Adrenal gland (tissue), 12 donors: ENCODE data around the gene FOXE3. TPM values are rescaled to one million over a fixed set of nuclear protein-coding genes. Genes with fewer than 3 reads are reported as not detected.
A peak's percentile ranks its signal among the peaks of the same experiment; 100 is the strongest.
"Not testable (repeated sequence)": the region's sequence is repeated elsewhere in the genome, so short reads cannot be mapped to it uniquely, and the experiment has no call there.

Experiments
- DNase-seq, 7 donors: peaks; one replicate each; pipeline ENCODE4 v3.0.0-alpha.2; 2019 to 2020
- H3K27ac ChIP-seq, 5 donors: fragments of 200-600 bp; sonication (generic) in 4 of 5; 1 replicate in 3 of 5; 2 replicates in 2 of 5; pipeline versions ENCODE4 v1.5.1 to v1.8.0; 2016 to 2020; ENCODE audit warnings: mild to moderate bottlenecking in 1 of 5
- H3K27me3 ChIP-seq: fragments of 200-600 bp; 2 replicates; pipeline ENCODE4 v1.8.0; 2021
- H3K36me3 ChIP-seq, 2 donors: fragments of 200-600 bp; replicated peaks in 1 of 2; 1 replicate in 1 of 2; 2 replicates in 1 of 2; pipeline versions ENCODE4 v1.5.1 to v1.8.0; 2018 to 2022
- H3K4me1 ChIP-seq, 2 donors: fragments of 200-600 bp; replicated peaks in 1 of 2; 1 replicate in 1 of 2; 2 replicates in 1 of 2; pipeline versions ENCODE4 v1.5.1 to v1.8.0; 2018 to 2021
- H3K4me3 ChIP-seq, 4 donors: fragments of 200-600 bp; sonication (generic) in 3 of 4; one replicate each; pipeline ENCODE4 v1.5.1; 2016 to 2018
- H3K9me3 ChIP-seq, 3 donors: fragments of 200-600 bp; sonication (generic) in 1 of 3; replicated peaks in 1 of 3; 1 replicate in 2 of 3; 2 replicates in 1 of 3; pipeline versions ENCODE4 v1.5.1 to v1.8.0; 2016 to 2021
- POLR2A ChIP-seq, 2 donors: fragments of 450-650 bp; IDR thresholded peaks; one replicate each; pipeline ENCODE4 v1.6.1; 2017; ENCODE audit warnings: antibody characterized with exemption in 2 of 2, mild to moderate bottlenecking in 2 of 2, moderate library complexity in 1 of 2
- WGBS, 4 donors: extraction: QIAGEN DNeasy Blood & Tissue Kit in 2 of 4; methylation state at CpG; one replicate each; pipeline versions ENCODE4 v1.1.5 to v1.1.7; 2013 to 2017; 5-methylcytosine and 5-hydroxymethylcytosine counted together
- intact Hi-C, 2 donors: fragments of 100-400 bp; cut with DNase I; formaldehyde crosslinking; loops; one replicate each; pipeline versions ENCODE4 v1.14.1 to v1.15.0; 2022 to 2023
- polyA plus RNA-seq, 3 donors: library from polyadenylated mRNA; stranded (reverse); fragments of 200-250 nt in 2 of 3; fragments of 350-450 nt in 1 of 3; fragmentation: Illumina TruSeq in 1 of 3; extraction: RNeasy Lipid Tissue Mini Kit (QIAGEN cat#74804) in 1 of 3; gene quantifications; one replicate each; pipeline ENCODE4 v1.2.3, GENCODE V29; 2013 to 2014
- total RNA-seq, 9 donors: library from RNA; depleted of rRNA in 4 of 9; stranded (reverse); fragments of >200 nt in 4 of 9; fragments of 120-200 nt in 1 of 9; fragmentation: NEBNext Ultra II Directional in 1 of 9; extraction: Animal tissue kit (Norgen Biotek cat#: 25700) in 1 of 9; gene quantifications; one replicate each; pipeline versions ENCODE4 v1.1.0 to v1.2.4, GENCODE V29; 2013 to 2023
- TF ChIP-seq, protein P1 (sequence below), 6 experiments: fragments of 450-650 bp in 4 of 6; fragments of 200-600 bp in 2 of 6; sonication (generic) in 1 of 6; IDR thresholded peaks; 1 replicate in 5 of 6; 2 replicates in 1 of 6; pipeline versions ENCODE4 v1.5.1 to v1.8.0; 2016 to 2021; ENCODE audit warnings: antibody characterized with exemption in 6 of 6, mild to moderate bottlenecking in 2 of 6, moderate library complexity in 1 of 6
- donor health status: healthy with polysubstance abuse.
- donor health status: Bipolar disorder and iron deficiency.
- donor health status: DM: yes; HTN: yes; CAD: no.
- donor health status: DM: no; HTN: no; CAD: no.
- donor health status: DM: no; HTN: no; CAD: no.
- donor health status: DM: yes; HTN: yes; CAD: no.

The FOXE3 gene
- total and polyA plus RNA-seq, 12 donors: 0.07 TPM; not detected in 11

DNA sequence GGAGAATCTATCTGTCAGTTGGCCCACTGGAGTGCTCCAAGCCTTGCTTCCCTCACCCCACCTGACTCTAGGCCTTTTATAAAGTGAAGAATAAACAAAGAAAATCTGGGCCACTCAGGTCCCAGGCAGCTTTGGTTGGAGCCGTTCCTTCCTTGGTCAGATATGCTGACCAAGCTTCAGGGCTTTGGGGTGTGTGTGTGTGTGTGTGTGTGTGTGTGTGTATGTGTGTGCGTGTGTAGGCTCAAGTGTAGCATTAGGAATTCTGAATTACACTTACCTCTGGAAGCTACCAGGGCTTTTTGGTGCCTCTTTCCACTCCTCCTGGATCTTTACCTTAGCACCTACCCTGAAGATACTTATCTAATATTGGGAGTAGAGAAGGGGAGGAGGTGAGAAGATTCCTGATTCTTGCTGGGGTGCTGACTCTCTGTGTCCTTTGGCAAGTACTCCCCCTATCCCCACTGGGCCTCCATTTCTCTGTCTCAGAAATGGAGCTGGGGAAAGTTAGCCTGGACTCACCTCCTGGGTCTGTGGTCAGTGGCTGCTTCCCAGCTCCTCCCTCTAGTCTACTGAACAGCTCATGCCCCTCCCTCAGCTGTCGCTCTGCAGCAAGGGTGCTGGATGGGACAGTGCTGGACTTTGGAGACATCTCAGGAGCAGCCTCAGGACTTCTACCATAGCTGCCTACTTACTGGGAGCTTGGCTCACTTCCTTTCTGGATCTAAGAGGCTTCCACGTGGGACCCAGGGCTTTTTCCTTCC lies 32.6 kb downstream of the FOXE3 start:
- H3K4me3 ChIP-seq: no peak overlapping the region
- no peaks in the 10 kb centered on the region for H3K36me3 ChIP-seq
- WGBS, 4 donors: 31 to 39% (median 35%) methylated on average over 4 of the region's 4 CpGs
- H3K27me3 ChIP-seq: peaks cover 59% of the 10 kb centered on the region
- TF ChIP-seq, protein P1, sequence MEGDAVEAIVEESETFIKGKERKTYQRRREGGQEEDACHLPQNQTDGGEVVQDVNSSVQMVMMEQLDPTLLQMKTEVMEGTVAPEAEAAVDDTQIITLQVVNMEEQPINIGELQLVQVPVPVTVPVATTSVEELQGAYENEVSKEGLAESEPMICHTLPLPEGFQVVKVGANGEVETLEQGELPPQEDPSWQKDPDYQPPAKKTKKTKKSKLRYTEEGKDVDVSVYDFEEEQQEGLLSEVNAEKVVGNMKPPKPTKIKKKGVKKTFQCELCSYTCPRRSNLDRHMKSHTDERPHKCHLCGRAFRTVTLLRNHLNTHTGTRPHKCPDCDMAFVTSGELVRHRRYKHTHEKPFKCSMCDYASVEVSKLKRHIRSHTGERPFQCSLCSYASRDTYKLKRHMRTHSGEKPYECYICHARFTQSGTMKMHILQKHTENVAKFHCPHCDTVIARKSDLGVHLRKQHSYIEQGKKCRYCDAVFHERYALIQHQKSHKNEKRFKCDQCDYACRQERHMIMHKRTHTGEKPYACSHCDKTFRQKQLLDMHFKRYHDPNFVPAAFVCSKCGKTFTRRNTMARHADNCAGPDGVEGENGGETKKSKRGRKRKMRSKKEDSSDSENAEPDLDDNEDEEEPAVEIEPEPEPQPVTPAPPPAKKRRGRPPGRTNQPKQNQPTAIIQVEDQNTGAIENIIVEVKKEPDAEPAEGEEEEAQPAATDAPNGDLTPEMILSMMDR (IDR thresholded peaks at IDR 0.05): no peak
- TF ChIP-seq POLR2A (IDR thresholded peaks at IDR 0.05): no peak
- no peak overlapping the region for H3K27ac ChIP-seq
- H3K9me3 ChIP-seq: no peaks in the 10 kb centered on the region
- no peaks in the 10 kb centered on the region for H3K4me1 ChIP-seq
- DNase-seq: no peak
- intact Hi-C loops: no loop called here

DNA sequence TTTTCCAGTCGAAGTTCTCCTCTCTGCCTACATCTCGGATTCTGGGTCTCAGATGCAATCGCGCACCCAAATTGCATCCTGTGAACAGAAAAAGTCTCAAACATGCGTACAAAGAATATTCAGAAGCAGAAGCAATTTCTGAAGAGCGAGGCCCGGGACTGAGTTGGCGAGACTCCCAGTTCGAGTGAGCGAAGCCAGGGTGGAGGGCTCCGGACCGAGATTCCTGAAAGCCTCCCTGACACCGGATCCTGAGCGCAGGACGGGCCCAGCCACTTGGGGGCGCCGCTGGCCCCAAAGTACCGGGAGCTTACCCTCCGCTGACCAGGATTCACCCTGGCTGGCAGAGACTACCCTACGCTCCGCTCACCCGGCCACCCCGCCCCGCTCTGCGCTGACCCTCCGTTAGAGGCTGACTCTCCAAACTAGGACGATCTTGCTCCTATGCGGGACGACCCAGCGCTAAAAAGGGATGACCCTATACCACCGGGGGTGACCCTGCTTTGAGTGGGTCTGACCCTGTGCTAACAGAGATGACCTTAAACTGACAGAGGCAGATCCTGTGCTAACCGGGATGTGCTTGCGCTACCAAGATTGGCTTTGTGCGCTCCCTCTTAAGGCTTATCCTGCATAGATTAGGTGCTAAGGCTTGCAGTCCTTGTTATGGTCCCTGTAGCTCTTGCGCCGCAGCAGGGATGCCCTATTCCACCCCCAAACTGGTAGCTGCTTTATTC lies 33.9 kb downstream of the FOXE3 start:
- H3K27me3 ChIP-seq: peaks cover 45% of the 10 kb centered on the region
- no peaks in the 10 kb centered on the region for H3K36me3 ChIP-seq
- H3K4me3 ChIP-seq: no peak overlapping the region
- no peak for TF ChIP-seq POLR2A (IDR thresholded peaks at IDR 0.05)
- TF ChIP-seq, protein P1 (IDR thresholded peaks at IDR 0.05): peak in 5 of 6 experiments; percentile 21 to 49 (median 37)
- no peaks in the 10 kb centered on the region for H3K4me1 ChIP-seq
- intact Hi-C loops: no loop called here
- peak in 5 of 7 donors; percentile 20 to 50 (median 35) for DNase-seq
- whole genome bisulfite sequencing, 4 donors: 21 to 26% (median 25%) methylated on average over 22 to 36 of the region's 36 CpGs
- H3K9me3 ChIP-seq: no peaks in the 10 kb centered on the region
- peak overlapping the region in 1 of 5 donors; percentile 22 for H3K27ac ChIP-seq

DNA sequence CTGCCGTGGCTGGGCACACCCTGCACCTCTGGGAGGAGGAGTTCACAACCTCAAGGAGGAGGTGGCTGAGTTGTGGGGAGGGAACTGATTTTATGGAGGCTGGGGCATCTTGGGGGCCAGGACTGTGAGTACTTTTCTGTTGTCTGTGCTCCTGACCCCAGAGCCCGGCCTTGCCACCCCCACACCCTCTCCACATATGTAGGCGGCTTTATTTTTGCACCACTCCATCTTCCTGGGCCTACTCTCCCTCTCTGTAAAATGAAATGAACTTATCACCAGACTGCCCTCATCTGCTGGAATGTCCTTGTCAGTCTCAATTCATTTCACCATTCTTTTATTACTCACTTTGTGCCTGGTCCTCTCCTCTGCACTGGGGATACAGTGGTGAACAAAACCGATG lies 34.5 kb downstream of the FOXE3 start:
- intact Hi-C loops: no loop called here

DNA sequence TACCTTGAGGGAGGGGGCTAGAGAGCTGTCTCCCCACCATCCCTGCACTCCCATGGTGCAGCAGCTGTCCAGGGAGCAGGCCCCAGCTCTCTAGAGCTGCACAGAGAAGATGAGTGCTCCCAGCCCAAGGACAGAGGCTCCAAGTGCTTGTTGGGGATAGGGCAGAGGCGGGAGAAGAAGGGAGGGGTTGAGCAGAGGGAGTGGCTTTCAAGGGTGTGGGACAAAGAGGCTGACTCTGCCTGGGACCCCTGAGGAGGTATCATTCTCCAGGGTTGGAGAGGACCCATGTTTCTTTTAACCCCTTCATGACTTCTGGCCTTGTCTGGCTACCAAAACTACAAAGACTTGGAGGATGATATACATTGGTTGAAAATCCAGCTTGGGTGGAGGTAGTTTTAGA lies 36.3 kb downstream of the FOXE3 start:
- H3K27me3 ChIP-seq: peaks cover 22% of the 10 kb centered on the region
- no peak overlapping the region for H3K27ac ChIP-seq
- 88 to 100% (median 94%) methylated on average over 1 of the region's 1 CpG for WGBS, 4 donors
- no peaks in the 10 kb centered on the region for H3K9me3 ChIP-seq
- intact Hi-C loops: no loop called here
- DNase-seq: no peak
- TF ChIP-seq, protein P1 (IDR thresholded peaks at IDR 0.05): no peak
- TF ChIP-seq POLR2A (IDR thresholded peaks at IDR 0.05): no peak
- H3K4me1 ChIP-seq: no peaks in the 10 kb centered on the region
- no peak overlapping the region for H3K4me3 ChIP-seq
- no peaks in the 10 kb centered on the region for H3K36me3 ChIP-seq

More for the DNA sequence above, 34.5 kb downstream of the FOXE3 start:
- no peak overlapping the region for H3K4me3 ChIP-seq
- no peaks in the 10 kb centered on the region for H3K9me3 ChIP-seq
- TF ChIP-seq POLR2A (IDR thresholded peaks at IDR 0.05): no peak
- TF ChIP-seq, protein P1 (IDR thresholded peaks at IDR 0.05): no peak
- no peaks in the 10 kb centered on the region for H3K4me1 ChIP-seq
- peaks cover 39% of the 10 kb centered on the region for H3K27me3 ChIP-seq
- 63 to 83% (median 69%) methylated on average over 4 of the region's 4 CpGs for WGBS, 4 donors
- no peaks in the 10 kb centered on the region for H3K36me3 ChIP-seq
- no peak for DNase-seq
- no peak overlapping the region for H3K27ac ChIP-seq

DNA sequence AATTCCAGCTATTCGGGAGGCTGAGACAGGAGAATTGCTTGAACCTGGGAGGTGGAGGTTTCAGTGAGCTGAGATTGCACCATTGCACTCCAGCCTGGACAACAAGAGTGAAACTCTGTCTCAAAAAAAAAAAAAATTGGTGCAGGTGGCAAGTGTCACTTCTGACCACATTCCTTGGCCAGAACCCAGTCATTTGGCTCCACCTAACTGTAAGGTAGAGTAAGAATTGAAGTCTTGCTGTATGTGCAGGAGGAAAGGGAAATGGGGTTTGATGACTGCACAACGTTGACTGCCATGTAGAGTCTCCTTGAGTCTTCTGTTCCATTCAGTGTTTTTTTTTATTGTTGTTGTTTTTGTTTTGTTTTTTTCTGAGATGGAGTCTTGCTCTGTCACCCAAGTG lies 37.8 kb downstream of the FOXE3 start:
- H3K4me3 ChIP-seq, DNase-seq, H3K4me1 ChIP-seq, intact Hi-C loops, H3K9me3 ChIP-seq, H3K36me3 ChIP-seq, H3K27ac ChIP-seq: not testable (repeated sequence)
- 70 to 82% (median 77%) methylated on average over 2 of the region's 2 CpGs for WGBS, 4 donors
- peaks cover 16% of the 10 kb centered on the region for H3K27me3 ChIP-seq
